Esophagus squamous epithelium (tissue), 4 donors: Measurements from ENCODE around the gene CTIF.

Source experiments
- POLR2A ChIP-seq, 4 donors: fragments of 450-650 bp; IDR thresholded peaks; one replicate each; pipeline ENCODE4 v1.6.1; 2017; ENCODE audit warnings: antibody characterized with exemption in 4 of 4, mild to moderate bottlenecking in 4 of 4, moderate library complexity in 3 of 4
- TF ChIP-seq, protein P1 (sequence below), 6 experiments: fragments of 450-650 bp in 4 of 6; fragments of 200-600 bp in 2 of 6; sonication (generic) in 2 of 6; IDR thresholded peaks; one replicate each; pipeline ENCODE4 v1.5.1; 2016 to 2019; ENCODE audit warnings: antibody characterized with exemption in 6 of 6, mild to moderate bottlenecking in 4 of 6, moderate library complexity in 4 of 6

GRCh38 chr18:48689548-48689947 lies 150.7 kb downstream of the CTIF start:
- TF ChIP-seq, protein P1, sequence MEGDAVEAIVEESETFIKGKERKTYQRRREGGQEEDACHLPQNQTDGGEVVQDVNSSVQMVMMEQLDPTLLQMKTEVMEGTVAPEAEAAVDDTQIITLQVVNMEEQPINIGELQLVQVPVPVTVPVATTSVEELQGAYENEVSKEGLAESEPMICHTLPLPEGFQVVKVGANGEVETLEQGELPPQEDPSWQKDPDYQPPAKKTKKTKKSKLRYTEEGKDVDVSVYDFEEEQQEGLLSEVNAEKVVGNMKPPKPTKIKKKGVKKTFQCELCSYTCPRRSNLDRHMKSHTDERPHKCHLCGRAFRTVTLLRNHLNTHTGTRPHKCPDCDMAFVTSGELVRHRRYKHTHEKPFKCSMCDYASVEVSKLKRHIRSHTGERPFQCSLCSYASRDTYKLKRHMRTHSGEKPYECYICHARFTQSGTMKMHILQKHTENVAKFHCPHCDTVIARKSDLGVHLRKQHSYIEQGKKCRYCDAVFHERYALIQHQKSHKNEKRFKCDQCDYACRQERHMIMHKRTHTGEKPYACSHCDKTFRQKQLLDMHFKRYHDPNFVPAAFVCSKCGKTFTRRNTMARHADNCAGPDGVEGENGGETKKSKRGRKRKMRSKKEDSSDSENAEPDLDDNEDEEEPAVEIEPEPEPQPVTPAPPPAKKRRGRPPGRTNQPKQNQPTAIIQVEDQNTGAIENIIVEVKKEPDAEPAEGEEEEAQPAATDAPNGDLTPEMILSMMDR (IDR thresholded peaks at IDR 0.05): no peak
- no peak for TF ChIP-seq POLR2A (IDR thresholded peaks at IDR 0.05)
